Measurements from ENCODE around the gene ART5. TPM values are rescaled to one million over a fixed set of nuclear protein-coding genes. Genes with fewer than 3 reads are reported as not detected.

The ART5 gene
- total and polyA plus RNA-seq, 2 experiments from 2014 or later, result 6.4 to 12.9 TPM

GRCh38 chr11:3683039-3683438, 41.2 kb upstream of the ART5 start (continued):
- no peak for TF ChIP-seq ZNF462 (CRISPR knock-in tag; IDR thresholded peaks at IDR 0.05)
- no peak for TF ChIP-seq ZNF114 (CRISPR knock-in tag; IDR thresholded peaks at IDR 0.05)
- TF ChIP-seq NANOG (IDR thresholded peaks at IDR 0.05; ENCODE audit: borderline replicate concordance), result no peak
- TF ChIP-seq CREB1 (CRISPR knock-in tag; IDR thresholded peaks at IDR 0.05; ENCODE audit: low read depth), result no peak
- TF ChIP-seq, protein P1, sequence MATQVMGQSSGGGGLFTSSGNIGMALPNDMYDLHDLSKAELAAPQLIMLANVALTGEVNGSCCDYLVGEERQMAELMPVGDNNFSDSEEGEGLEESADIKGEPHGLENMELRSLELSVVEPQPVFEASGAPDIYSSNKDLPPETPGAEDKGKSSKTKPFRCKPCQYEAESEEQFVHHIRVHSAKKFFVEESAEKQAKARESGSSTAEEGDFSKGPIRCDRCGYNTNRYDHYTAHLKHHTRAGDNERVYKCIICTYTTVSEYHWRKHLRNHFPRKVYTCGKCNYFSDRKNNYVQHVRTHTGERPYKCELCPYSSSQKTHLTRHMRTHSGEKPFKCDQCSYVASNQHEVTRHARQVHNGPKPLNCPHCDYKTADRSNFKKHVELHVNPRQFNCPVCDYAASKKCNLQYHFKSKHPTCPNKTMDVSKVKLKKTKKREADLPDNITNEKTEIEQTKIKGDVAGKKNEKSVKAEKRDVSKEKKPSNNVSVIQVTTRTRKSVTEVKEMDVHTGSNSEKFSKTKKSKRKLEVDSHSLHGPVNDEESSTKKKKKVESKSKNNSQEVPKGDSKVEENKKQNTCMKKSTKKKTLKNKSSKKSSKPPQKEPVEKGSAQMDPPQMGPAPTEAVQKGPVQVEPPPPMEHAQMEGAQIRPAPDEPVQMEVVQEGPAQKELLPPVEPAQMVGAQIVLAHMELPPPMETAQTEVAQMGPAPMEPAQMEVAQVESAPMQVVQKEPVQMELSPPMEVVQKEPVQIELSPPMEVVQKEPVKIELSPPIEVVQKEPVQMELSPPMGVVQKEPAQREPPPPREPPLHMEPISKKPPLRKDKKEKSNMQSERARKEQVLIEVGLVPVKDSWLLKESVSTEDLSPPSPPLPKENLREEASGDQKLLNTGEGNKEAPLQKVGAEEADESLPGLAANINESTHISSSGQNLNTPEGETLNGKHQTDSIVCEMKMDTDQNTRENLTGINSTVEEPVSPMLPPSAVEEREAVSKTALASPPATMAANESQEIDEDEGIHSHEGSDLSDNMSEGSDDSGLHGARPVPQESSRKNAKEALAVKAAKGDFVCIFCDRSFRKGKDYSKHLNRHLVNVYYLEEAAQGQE (IDR thresholded peaks at IDR 0.05; ENCODE audit: unreplicated experiment), result no peak
- TF ChIP-seq EZH2phosphoT487 (IDR thresholded peaks at IDR 0.05; ENCODE audit: unreplicated experiment), result no peak
- no peak for TF ChIP-seq ETS1 (IDR thresholded peaks at IDR 0.05)
- no peak for TF ChIP-seq EZH2 (IDR thresholded peaks at IDR 0.05; ENCODE audit: low read depth, unreplicated experiment)

All from GM23338 (cell line).